Measurements from ENCODE around the gene CLIP3. TPM values are rescaled to one million over a fixed set of nuclear protein-coding genes. Genes with fewer than 3 reads are reported as not detected.
A peak's percentile ranks its signal among the peaks of the same experiment; 100 is the strongest.

Gene CLIP3, protein sequence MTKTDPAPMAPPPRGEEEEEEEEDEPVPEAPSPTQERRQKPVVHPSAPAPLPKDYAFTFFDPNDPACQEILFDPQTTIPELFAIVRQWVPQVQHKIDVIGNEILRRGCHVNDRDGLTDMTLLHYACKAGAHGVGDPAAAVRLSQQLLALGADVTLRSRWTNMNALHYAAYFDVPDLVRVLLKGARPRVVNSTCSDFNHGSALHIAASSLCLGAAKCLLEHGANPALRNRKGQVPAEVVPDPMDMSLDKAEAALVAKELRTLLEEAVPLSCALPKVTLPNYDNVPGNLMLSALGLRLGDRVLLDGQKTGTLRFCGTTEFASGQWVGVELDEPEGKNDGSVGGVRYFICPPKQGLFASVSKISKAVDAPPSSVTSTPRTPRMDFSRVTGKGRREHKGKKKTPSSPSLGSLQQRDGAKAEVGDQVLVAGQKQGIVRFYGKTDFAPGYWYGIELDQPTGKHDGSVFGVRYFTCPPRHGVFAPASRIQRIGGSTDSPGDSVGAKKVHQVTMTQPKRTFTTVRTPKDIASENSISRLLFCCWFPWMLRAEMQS
- total RNA-seq (1.3 and 1.8 TPM in 2 replicates), polyA plus RNA-seq (0.42 and 0.55 TPM in 2 replicates), polyA minus RNA-seq (0.26 and 1.00 TPM in 2 replicates)
- total RNA-seq (2013) = 0.16 TPM

DNA sequence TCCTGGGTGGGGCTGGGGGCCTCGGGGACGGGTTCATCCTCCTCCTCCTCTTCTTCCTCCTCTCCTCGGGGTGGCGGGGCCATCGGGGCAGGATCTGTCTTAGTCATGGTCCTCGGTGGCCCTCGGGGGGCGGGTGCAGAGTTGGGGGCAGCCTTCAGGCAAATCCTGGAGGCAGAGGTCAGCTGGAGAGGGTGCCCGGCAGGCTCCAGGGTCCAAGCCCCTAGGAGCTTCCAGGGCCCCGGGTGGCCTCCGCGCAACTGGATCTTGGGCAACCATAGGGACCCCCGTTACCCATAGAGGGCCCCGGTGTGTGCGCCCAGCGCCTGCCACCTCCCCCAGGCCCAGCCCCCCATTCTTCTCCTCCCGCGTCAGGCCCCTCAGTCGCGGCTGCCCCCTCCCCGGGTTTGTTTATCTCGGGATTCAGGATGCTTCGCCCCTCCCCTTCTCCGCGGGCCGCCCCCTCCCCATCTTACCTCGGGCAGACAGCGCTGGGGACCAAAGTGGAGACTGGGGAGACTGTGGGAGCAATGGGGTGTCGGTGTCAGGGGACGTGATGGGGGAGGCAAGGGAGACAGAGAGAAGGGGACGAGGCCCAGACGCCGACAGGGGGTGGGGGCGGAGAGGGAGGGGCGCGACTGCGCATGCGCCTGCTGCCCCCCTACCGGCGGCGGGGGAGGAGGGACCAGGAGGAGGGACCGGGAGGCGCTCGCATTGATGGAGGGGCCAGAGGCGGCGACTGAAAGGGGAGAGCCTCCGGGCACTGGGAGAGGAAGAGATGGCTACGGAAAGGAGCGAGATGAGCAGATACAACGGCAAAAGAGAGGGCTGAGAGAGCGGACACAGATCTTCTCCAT lies at the start of gene CLIP3:
Gene CLIP3 (minus strand): TSS at position 623 of the 854 bp plus-strand sequence. CDS start 516 bp downstream, at position 107.
- TF ChIP-seq CTCF (IDR thresholded peaks at IDR 0.05) (no peak), EZH2 (IDR thresholded peaks at IDR 0.05; ENCODE audit: borderline replicate concordance, insufficient read depth, low read depth, low read length, poor library complexity, severe bottlenecking) (no peak)
- ATAC-seq (ENCODE audit: low read depth) (no peak), DNase-seq (no peak)
- Histone ChIP-seq H3K4me3 (ENCODE audit: control extremely low read depth in 1 of 5, extremely low read depth in 1 of 5, insufficient read depth in 1 of 5, low read depth in 2 of 5, low read length in 4 of 5) (peak within 1 kb of the TSS in 1 of 5 experiments; percentile 25), H3K9ac (ENCODE audit: low read length) (no peak within 1 kb of the TSS), H3K27me3 (replicated peaks in 1 of 4; ENCODE audit: control extremely low read depth in 1 of 4, control insufficient read depth in 3 of 4, insufficient read depth in 4 of 4, low read length in 3 of 4) (peaks cover 0 to 10% (median 0%) of the 10 kb centered on the region in 4 experiments), H3K27ac (ENCODE audit: low read length in 2 of 2) (no peak within 1 kb of the TSS), H3K79me2 (ENCODE audit: control insufficient read depth, insufficient read depth, low read length) (no peaks in the 10 kb centered on the region), H2AFZ (ENCODE audit: insufficient read depth, low read depth, low read length, poor library complexity, severe bottlenecking) (peak within 1 kb of the TSS; percentile 38), H4K20me1 (ENCODE audit: control insufficient read depth, insufficient read depth, low read length, poor library complexity, severe bottlenecking) (no peaks in the 10 kb centered on the region), H3K4me1 (ENCODE audit: control insufficient read depth in 2 of 2, insufficient read depth in 2 of 2, low read length in 2 of 2) (peaks cover 9 to 10% of the 10 kb centered on the region in 2 donors), H3K4me2 (replicated peaks; ENCODE audit: low read depth, low read length, poor library complexity, severe bottlenecking) (peak within 1 kb of the TSS; percentile 67), H3K9me3 (ENCODE audit: control extremely low read depth in 1 of 3, control insufficient read depth in 2 of 3, insufficient read depth in 1 of 3, low read length in 2 of 3) (peaks cover 0 to 4% (median 0%) of the 10 kb centered on the region in 3 donors), H3K36me3 (replicated peaks in 1 of 2; ENCODE audit: control extremely low read depth in 1 of 2, control insufficient read depth in 1 of 2, extremely low read depth in 1 of 2, insufficient read depth in 2 of 2, low read length in 1 of 2) (no peaks in the 10 kb centered on the region)
- Mint-ChIP-seq H3K4me3 (peak within 1 kb of the TSS; percentile 37), H3K27ac (no peak within 1 kb of the TSS), H3K9me3 (ENCODE audit: insufficient read depth) (no peaks in the 10 kb centered on the region), H3K27me3 (no peaks in the 10 kb centered on the region), H3K4me1 (peaks cover 12% of the 10 kb centered on the region)
- ChIA-PET CTCF (no interaction called here), POLR2A (no interaction called here)
- intact Hi-C loops (cut with micrococcal nuclease) = no loop called here
- 8% methylated on average over 31 of the region's 51 CpGs for WGBS (ENCODE audit: insufficient coverage)

All from B cell (primary cell).